ENCODE results near the gene FLNC. TPM values are rescaled to one million over a fixed set of nuclear protein-coding genes. Genes with fewer than 3 reads are reported as not detected.

FLNC gene
- total RNA-seq, 4 donors from 2014 or later, result 3.0 to 27.3 (median 7.5) TPM

DNA sequence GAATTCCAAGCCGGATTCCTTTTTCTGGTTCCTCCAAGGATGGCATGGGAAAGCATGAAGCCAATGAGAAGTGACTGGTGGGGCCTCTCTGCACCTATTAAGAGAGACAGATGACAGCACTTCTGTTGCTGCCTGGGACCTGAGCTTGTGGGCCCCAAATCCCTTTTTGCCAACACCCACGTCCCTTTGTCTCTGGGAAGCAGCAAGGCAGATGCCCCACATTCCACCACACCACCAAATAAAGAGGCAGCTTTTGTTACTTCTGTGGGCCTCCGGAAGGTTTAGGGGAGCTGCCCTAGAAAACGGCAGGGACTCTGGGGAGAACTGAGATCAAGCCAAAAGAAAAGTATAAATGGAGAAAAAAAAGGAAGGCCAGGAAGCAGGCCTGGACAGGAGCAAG lies 35.1 kb upstream of the FLNC start:
- intact Hi-C loops (cut with DNase I), result no loop called here
- DNase-seq, result no peak
- Histone ChIP-seq H3K4me3 (no peak overlapping the region), H3K4me1 (peaks cover 9 to 33% (median 9%) of the 10 kb centered on the region in 3 donors), H3K27me3 (peaks cover 0 to 27% (median 2%) of the 10 kb centered on the region in 4 donors), H3K9me3 (no peaks in the 10 kb centered on the region), H3K27ac (no peak overlapping the region), H3K36me3 (no peaks in the 10 kb centered on the region)
- WGBS, 2 donors, result 70 to 88% methylated on average over 1 to 4 of the region's 4 CpGs
- TF ChIP-seq POLR2A (IDR thresholded peaks at IDR 0.05), result no peak
- TF ChIP-seq, protein P1, sequence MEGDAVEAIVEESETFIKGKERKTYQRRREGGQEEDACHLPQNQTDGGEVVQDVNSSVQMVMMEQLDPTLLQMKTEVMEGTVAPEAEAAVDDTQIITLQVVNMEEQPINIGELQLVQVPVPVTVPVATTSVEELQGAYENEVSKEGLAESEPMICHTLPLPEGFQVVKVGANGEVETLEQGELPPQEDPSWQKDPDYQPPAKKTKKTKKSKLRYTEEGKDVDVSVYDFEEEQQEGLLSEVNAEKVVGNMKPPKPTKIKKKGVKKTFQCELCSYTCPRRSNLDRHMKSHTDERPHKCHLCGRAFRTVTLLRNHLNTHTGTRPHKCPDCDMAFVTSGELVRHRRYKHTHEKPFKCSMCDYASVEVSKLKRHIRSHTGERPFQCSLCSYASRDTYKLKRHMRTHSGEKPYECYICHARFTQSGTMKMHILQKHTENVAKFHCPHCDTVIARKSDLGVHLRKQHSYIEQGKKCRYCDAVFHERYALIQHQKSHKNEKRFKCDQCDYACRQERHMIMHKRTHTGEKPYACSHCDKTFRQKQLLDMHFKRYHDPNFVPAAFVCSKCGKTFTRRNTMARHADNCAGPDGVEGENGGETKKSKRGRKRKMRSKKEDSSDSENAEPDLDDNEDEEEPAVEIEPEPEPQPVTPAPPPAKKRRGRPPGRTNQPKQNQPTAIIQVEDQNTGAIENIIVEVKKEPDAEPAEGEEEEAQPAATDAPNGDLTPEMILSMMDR (IDR thresholded peaks at IDR 0.05), result no peak

DNA sequence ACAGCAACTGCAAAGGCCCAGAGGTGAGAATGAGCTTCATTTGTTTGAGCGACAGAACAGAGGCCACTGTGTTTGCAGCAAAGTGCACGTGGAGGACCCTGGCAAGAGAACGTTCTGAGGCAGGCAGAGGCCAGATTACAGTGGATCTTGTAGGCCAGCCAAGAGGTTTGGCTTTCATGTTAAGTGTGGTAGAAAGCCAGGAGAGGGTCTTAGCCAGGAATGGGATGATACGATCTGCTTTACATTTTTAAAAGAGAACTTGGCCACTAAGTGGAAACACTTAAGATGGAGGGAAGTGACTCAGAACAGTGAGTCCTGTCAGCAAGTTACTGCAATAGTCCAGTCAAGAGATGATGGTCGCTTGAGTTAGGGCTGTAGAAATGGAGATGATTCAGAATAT lies 33.9 kb upstream of the FLNC start:
- peaks cover 9 to 21% (median 9%) of the 10 kb centered on the region in 3 donors for H3K4me1 ChIP-seq
- no peak for DNase-seq
- no peaks in the 10 kb centered on the region for H3K9me3 ChIP-seq
- WGBS, 2 donors, result 49 to 53% methylated on average over 5 of the region's 5 CpGs
- H3K36me3 ChIP-seq, result no peaks in the 10 kb centered on the region
- intact Hi-C loops (cut with DNase I), result no loop called here
- peaks cover 0 to 15% (median 2%) of the 10 kb centered on the region in 4 donors for H3K27me3 ChIP-seq
- no peak overlapping the region for H3K4me3 ChIP-seq
- H3K27ac ChIP-seq, result no peak overlapping the region
- TF ChIP-seq, protein P1 (IDR thresholded peaks at IDR 0.05), result no peak
- TF ChIP-seq POLR2A (IDR thresholded peaks at IDR 0.05), result no peak

DNA sequence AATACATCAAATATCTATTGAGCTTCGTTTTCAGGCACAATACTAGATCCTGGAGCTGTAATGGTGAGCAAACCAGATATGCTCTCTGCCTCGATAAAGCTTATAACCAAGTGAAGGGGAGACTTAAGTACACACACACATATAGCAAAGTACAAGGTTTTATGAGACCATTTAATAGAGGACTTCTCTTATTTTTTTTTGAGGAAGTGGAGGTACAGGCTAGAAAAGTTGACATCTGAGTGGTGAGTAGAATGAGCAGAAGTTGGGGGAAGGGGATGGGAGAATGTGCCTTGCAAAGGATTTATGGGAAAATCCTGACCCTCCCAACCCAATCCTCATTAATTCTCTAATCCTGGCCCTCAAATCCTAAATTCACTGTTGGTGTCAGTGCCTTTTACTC lies 30.8 kb upstream of the FLNC start:
- Histone ChIP-seq H3K4me1 (no peaks in the 10 kb centered on the region), H3K4me3 (no peak overlapping the region), H3K27me3 (no peaks in the 10 kb centered on the region), H3K36me3 (no peaks in the 10 kb centered on the region), H3K9me3 (no peaks in the 10 kb centered on the region), H3K27ac (no peak overlapping the region)
- intact Hi-C loops (cut with DNase I), result no loop called here
- WGBS, 2 donors, result 82 to 100% methylated on average over 2 of the region's 2 CpGs
- no peak for DNase-seq
- TF ChIP-seq POLR2A (IDR thresholded peaks at IDR 0.05), result no peak
- TF ChIP-seq, protein P1 (IDR thresholded peaks at IDR 0.05), result no peak

DNA sequence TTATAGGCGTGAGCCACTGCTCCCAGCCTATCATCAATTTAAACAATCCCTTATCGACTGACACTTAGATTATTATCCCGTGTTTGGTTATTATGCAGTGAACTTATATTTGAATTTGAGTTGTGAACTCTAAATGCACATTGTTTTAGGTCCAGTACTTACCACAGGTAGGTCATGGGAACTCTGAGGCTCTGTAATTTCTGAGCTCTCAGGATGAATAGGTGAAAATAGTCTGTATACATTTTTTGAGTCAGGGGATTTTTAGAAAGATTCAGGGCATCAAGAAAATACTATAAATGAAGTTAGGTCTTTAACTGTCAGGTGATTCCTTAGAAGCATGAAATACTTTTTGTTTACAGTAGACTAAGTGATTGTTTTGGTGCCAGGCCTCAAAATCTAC lies 29.6 kb upstream of the FLNC start:
- H3K27ac ChIP-seq, result no peak overlapping the region
- intact Hi-C loops (cut with DNase I), result no loop called here
- no peak overlapping the region for H3K4me3 ChIP-seq
- H3K4me1 ChIP-seq, result no peaks in the 10 kb centered on the region
- no peak for DNase-seq
- H3K27me3 ChIP-seq, result no peaks in the 10 kb centered on the region
- 68 to 80% methylated on average over 2 to 3 of the region's 3 CpGs for WGBS, 2 donors
- no peaks in the 10 kb centered on the region for H3K9me3 ChIP-seq
- TF ChIP-seq, protein P1 (IDR thresholded peaks at IDR 0.05), result no peak
- no peak for TF ChIP-seq POLR2A (IDR thresholded peaks at IDR 0.05)
- H3K36me3 ChIP-seq, result peaks cover 0 to 6% (median 0%) of the 10 kb centered on the region in 3 donors

DNA sequence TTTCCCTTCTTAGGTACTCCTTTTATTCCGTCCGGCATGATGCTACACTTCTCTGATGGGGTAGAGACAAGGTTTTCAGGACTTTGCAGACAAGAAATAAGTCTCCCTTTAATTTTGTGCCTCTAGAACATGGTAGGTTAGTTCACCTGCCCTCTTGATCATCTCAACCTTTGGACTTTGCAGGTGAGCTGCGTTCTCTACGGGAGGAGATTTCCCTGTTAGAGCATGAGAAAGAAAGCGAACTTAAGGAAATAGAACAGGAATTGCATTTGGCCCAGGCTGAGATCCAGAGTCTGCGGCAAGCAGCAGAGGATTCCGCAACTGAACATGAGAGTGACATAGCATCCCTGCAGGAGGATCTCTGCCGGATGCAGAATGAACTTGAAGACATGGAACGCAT lies 29.2 kb upstream of the FLNC start:
- no peaks in the 10 kb centered on the region for H3K27me3 ChIP-seq
- peaks cover 0 to 7% (median 0%) of the 10 kb centered on the region in 3 donors for H3K36me3 ChIP-seq
- H3K4me3 ChIP-seq, result no peak overlapping the region
- H3K4me1 ChIP-seq, result no peaks in the 10 kb centered on the region
- DNase-seq, result no peak
- no peaks in the 10 kb centered on the region for H3K9me3 ChIP-seq
- H3K27ac ChIP-seq, result no peak overlapping the region
- WGBS, 2 donors, result 93 to 94% methylated on average over 9 of the region's 9 CpGs
- no peak for TF ChIP-seq POLR2A (IDR thresholded peaks at IDR 0.05)
- TF ChIP-seq, protein P1 (IDR thresholded peaks at IDR 0.05), result no peak
- intact Hi-C loops (cut with DNase I), result no loop called here

Measured in esophagus squamous epithelium (tissue), 5 donors.